ENCODE measurements around the gene BEST4.
"Not testable (repeated sequence)": the region's sequence is repeated elsewhere in the genome, so short reads cannot be mapped to it uniquely, and the experiment has no call there.

The BEST4 gene

GRCh38 chr1:44819196-44819607, 31.2 kb upstream of the BEST4 start:
- no peak for DNase-seq

GRCh38 chr1:44817771-44818495, 30.0 kb upstream of the BEST4 start:
- DNase-seq: no peak

GRCh38 chr1:44817307-44817706, 29.3 kb upstream of the BEST4 start:
- no peak for DNase-seq

- not testable (repeated sequence) for DNase-seq
Observed at GRCh38 chr1:44815926-44816325, 28.0 kb upstream of the BEST4 start.

GRCh38 chr1:44812822-44813543, 25.0 kb upstream of the BEST4 start:
- DNase-seq: no peak

GRCh38 chr1:44811234-44811633, 23.3 kb upstream of the BEST4 start:
- DNase-seq: no peak

- DNase-seq: not testable (repeated sequence)
Observed at GRCh38 chr1:44810762-44811105, 22.8 kb upstream of the BEST4 start.

- DNase-seq: no peak
Observed at GRCh38 chr1:44810101-44810761, 22.3 kb upstream of the BEST4 start.

- no peak for DNase-seq
Observed at GRCh38 chr1:44808938-44809917, 21.3 kb upstream of the BEST4 start.

- DNase-seq: no peak
Observed at GRCh38 chr1:44808063-44808937, 20.3 kb upstream of the BEST4 start, which contains the start of gene BTBD19. Gene BTBD19 (plus strand): TSS chr1:44808523. CDS start chr1:44808821, 298 bp downstream.

- DNase-seq: no peak
Observed at GRCh38 chr1:44807364-44808062, 19.5 kb upstream of the BEST4 start.

GRCh38 chr1:44806704-44807363, 18.9 kb upstream of the BEST4 start, which contains the start of gene DYNLT4:
Gene DYNLT4 (minus strand): TSS chr1:44807351. CDS start chr1:44806668, 683 bp downstream.
- no peak for DNase-seq

- no peak for DNase-seq
Observed at GRCh38 chr1:44806025-44806703, 18.2 kb upstream of the BEST4 start.

GRCh38 chr1:44805311-44806024, 17.5 kb upstream of the BEST4 start:
- DNase-seq: no peak

- no peak for DNase-seq
Observed at GRCh38 chr1:44803312-44804095, 15.5 kb upstream of the BEST4 start.

GRCh38 chr1:44803062-44803311, 15.0 kb upstream of the BEST4 start:
- DNase-seq: no peak

- DNase-seq: no peak
Observed at GRCh38 chr1:44802306-44803061, 14.5 kb upstream of the BEST4 start.
